Lung (tissue), 12 donors: ENCODE measurements around the gene TDO2. TPM values are rescaled to one million over a fixed set of nuclear protein-coding genes. Genes with fewer than 3 reads are reported as not detected.

Experiments
- ATAC-seq: fragments of 200-7000 bp; cut with Tn5 transposase; one replicate; pipeline ENCODE4 v1.9.1; 2020; ENCODE audit warnings: moderate number of reproducible peaks; ENCODE audit not compliant: insufficient read depth, low FRiP score
- DNase-seq, 3 donors: peaks; one replicate each; pipeline ENCODE4 v3.0.0-alpha.2; 2013 to 2017
- H3K27ac ChIP-seq, 2 donors: one replicate each; pipeline ENCODE4 v1.5.1; 2013; ENCODE audit warnings: mild to moderate bottlenecking in 2 of 2, moderate library complexity in 2 of 2, control low read depth in 1 of 2, inconsistent platforms in 1 of 2, low read depth in 1 of 2, low read length in 1 of 2
- H3K27me3 ChIP-seq, 3 donors: one replicate each; pipeline ENCODE4 v1.5.1; 2013; ENCODE audit warnings: low read length in 2 of 3; ENCODE audit not compliant: control insufficient read depth in 3 of 3, insufficient read depth in 3 of 3
- H3K36me3 ChIP-seq, 4 donors: one replicate each; pipeline ENCODE4 v1.5.1; 2013; ENCODE audit warnings: low read length in 4 of 4, mild to moderate bottlenecking in 1 of 4, moderate library complexity in 1 of 4; ENCODE audit not compliant: control insufficient read depth in 4 of 4, insufficient read depth in 4 of 4
- H3K4me1 ChIP-seq, 5 donors: one replicate each; pipeline ENCODE4 v1.5.1; 2013; ENCODE audit warnings: low read length in 5 of 5, mild to moderate bottlenecking in 2 of 5, moderate library complexity in 1 of 5; ENCODE audit not compliant: control insufficient read depth in 5 of 5, insufficient read depth in 5 of 5
- H3K4me3 ChIP-seq: one replicate; pipeline ENCODE4 v1.5.1; 2013; ENCODE audit warnings: mild to moderate bottlenecking, control low read depth, moderate library complexity
- H3K9ac ChIP-seq, 2 donors: one replicate each; pipeline ENCODE4 v1.5.1; 2013; ENCODE audit warnings: low read length in 2 of 2, control low read depth in 1 of 2; ENCODE audit not compliant: insufficient read depth in 1 of 2
- H3K9me3 ChIP-seq, 4 donors: one replicate each; pipeline ENCODE4 v1.5.1; 2013; ENCODE audit warnings: low read length in 3 of 4, mild to moderate bottlenecking in 1 of 4, moderate library complexity in 1 of 4; ENCODE audit not compliant: control insufficient read depth in 4 of 4, insufficient read depth in 3 of 4
- WGBS, 2 donors: extraction: QIAGEN DNeasy Blood & Tissue Kit; methylation state at CpG; one replicate each; pipeline ENCODE4 v1.1.7; 2013; 5-methylcytosine and 5-hydroxymethylcytosine counted together
- polyA plus RNA-seq, 2 donors: library from polyadenylated mRNA; stranded (reverse); fragments of 200-250 nt; gene quantifications; one replicate each; pipeline ENCODE4 v1.2.1, GENCODE V29; 2013
- total RNA-seq, 2 donors: library from RNA; depleted of rRNA in 1 of 2; stranded (reverse); fragments of >200 nt in 1 of 2; gene quantifications; one replicate each; pipeline ENCODE4 v1.2.1, GENCODE V29; 2014 to 2021
- TF ChIP-seq, protein P1 (sequence below): IDR thresholded peaks from 2 replicates; pipeline ENCODE4 v1.5.1; 2012; ENCODE audit warnings: mild to moderate bottlenecking; ENCODE audit errors: control extremely low read depth, extremely low read depth
- donor health status: control.
- donor health status: control.
- donor health status: Bipolar disorder and iron deficiency.
- donor health status: healthy.
- donor health status: DM: yes; HTN: yes; CAD: no.

Gene TDO2
- total and polyA plus RNA-seq, 4 donors = 0.43 to 27.4 (median 4.1) TPM

DNA sequence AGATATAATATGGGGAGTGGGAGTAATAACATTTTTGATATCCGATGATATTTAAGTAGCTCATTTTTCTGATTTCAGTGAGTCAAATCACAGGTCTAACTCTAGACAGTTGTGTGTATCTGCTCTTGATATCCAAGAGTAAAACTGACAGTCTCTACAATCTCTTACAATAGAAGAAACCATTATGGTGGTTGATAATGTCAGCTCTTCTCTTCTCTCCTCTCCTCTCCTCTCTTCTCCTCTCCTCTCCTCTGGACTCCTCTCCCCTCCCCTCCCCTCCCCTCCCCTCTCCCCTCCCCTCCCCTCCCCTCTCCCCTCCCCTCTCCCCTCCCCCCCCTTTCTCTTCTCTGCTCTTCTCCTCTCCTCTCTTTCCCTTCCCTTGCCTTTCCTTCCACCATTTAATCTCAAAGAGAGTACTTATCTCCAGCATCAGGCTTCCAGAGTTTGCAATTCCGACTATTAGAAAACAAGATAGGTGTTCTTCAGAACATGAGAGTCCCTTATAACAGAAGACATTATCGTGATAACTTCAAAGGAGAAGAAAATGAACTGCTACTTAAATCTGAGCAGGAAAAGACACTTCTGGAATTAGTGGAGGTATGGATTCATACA, 6.2 kb downstream of the TDO2 start:
- H3K4me1 ChIP-seq = peaks cover 0 to 34% (median 0%) of the 10 kb centered on the region in 5 donors
- DNase-seq (no peak), ATAC-seq (no peak)
- H3K36me3 ChIP-seq = peaks cover 0 to 18% (median 1%) of the 10 kb centered on the region in 4 donors
- H3K9me3 ChIP-seq = no peaks in the 10 kb centered on the region
- no peak overlapping the region for H3K4me3 ChIP-seq
- no peak overlapping the region for H3K9ac ChIP-seq
- TF ChIP-seq, protein P1, sequence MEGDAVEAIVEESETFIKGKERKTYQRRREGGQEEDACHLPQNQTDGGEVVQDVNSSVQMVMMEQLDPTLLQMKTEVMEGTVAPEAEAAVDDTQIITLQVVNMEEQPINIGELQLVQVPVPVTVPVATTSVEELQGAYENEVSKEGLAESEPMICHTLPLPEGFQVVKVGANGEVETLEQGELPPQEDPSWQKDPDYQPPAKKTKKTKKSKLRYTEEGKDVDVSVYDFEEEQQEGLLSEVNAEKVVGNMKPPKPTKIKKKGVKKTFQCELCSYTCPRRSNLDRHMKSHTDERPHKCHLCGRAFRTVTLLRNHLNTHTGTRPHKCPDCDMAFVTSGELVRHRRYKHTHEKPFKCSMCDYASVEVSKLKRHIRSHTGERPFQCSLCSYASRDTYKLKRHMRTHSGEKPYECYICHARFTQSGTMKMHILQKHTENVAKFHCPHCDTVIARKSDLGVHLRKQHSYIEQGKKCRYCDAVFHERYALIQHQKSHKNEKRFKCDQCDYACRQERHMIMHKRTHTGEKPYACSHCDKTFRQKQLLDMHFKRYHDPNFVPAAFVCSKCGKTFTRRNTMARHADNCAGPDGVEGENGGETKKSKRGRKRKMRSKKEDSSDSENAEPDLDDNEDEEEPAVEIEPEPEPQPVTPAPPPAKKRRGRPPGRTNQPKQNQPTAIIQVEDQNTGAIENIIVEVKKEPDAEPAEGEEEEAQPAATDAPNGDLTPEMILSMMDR = no peak
- H3K27ac ChIP-seq = no peak overlapping the region
- no peaks in the 10 kb centered on the region for H3K27me3 ChIP-seq
- WGBS, 2 donors = 80 to 89% methylated on average over 3 of the region's 3 CpGs

DNA sequence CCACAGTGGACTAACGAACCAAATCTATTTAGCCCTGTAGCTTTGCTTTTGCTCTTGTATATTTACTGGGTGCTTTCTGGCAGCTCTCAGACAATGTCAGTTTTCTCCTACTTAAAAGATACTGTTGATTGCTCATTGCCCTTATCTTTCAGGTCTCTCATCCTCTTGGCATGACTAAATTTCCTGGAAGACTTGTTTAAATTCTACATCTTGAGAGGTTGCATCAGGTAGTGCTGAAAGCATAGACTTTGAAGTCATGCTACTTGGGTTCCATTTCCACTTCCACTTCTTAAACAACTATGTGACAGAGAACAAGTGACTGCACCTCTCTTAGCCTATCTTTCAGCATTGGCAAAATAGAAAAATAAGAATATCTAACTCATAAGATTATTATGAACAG, 8.4 kb downstream of the TDO2 start:
- Histone ChIP-seq H3K4me1 (peaks cover 0 to 19% (median 0%) of the 10 kb centered on the region in 5 donors), H3K27me3 (no peaks in the 10 kb centered on the region), H3K4me3 (no peak overlapping the region), H3K27ac (no peak overlapping the region), H3K9me3 (no peaks in the 10 kb centered on the region), H3K36me3 (peaks cover 0 to 19% (median 3%) of the 10 kb centered on the region in 4 donors), H3K9ac (no peak overlapping the region)
- TF ChIP-seq, protein P1 = no peak
- 82 to 87% methylated on average over 1 of the region's 1 CpG for WGBS, 2 donors
- no peak for ATAC-seq
- DNase-seq = no peak

DNA sequence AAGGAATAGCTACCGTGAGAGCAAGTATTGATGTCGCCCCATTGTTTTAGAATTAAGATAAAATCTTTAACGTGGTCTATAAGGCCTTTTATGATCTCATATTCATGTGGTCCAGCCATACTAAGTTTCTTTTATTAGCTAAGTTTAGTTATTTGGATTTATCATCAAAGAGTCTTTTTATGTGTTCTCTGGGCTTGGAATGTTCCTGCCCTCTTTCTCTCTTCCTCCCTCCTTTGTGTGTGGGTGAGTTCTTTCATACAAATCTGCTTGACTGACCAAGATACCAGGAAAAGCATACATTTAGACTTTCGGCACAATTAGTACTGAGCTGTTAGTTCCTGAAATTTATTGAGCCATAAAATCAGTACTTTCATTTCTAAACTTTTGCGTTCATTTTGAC, 11.3 kb downstream of the TDO2 start:
- H3K9me3 ChIP-seq = no peaks in the 10 kb centered on the region
- 51 to 60% methylated on average over 5 of the region's 5 CpGs for WGBS, 2 donors
- H3K4me3 ChIP-seq = no peak overlapping the region
- DNase-seq = no peak
- H3K36me3 ChIP-seq = peaks cover 0 to 32% (median 7%) of the 10 kb centered on the region in 4 donors
- H3K9ac ChIP-seq = no peak overlapping the region
- ATAC-seq = no peak
- no peaks in the 10 kb centered on the region for H3K4me1 ChIP-seq
- TF ChIP-seq, protein P1 = no peak
- no peaks in the 10 kb centered on the region for H3K27me3 ChIP-seq
- H3K27ac ChIP-seq = no peak overlapping the region

DNA sequence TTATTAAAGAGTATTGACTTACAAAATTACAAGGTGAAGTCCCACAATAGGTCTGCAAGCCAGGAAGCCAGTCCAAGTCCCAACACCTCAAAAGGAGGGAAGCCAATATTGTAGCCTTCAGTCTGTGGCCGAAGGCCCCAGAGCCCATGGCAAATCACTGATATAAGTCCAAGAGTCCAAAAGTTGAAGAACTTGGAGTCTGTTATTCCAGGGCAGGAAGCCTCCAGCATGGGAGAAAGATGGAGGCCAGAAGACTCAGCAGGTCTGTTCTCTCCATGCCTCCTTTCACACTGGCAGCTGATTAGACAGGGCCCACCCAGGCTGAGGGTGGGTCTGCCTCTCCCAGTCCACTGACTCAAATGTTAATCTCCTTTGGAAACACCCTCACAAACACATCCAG, 18.1 kb downstream of the TDO2 start:
- Histone ChIP-seq H3K9ac (no peak overlapping the region), H3K4me3 (no peak overlapping the region), H3K36me3 (peaks cover 2 to 33% (median 15%) of the 10 kb centered on the region in 4 donors), H3K9me3 (no peaks in the 10 kb centered on the region), H3K4me1 (no peaks in the 10 kb centered on the region), H3K27ac (no peak overlapping the region), H3K27me3 (no peaks in the 10 kb centered on the region)
- ATAC-seq = no peak
- DNase-seq = no peak
- 97 to 100% methylated on average over 1 of the region's 1 CpG for WGBS, 2 donors
- TF ChIP-seq, protein P1 = no peak
